Raji (cell line): ENCODE results near the gene ELL.

ENCODE experiments used
- POLR2A ChIP-seq: IDR thresholded peaks from 2 replicates; pipeline ENCODE4 v1.6.1; 2011; ENCODE audit warnings: low read depth, low read length, control low read depth; ENCODE audit not compliant: insufficient read depth

Gene ELL

GRCh38 chr19:18501351-18501750 lies 20.5 kb downstream of the ELL start:
- no peak for TF ChIP-seq POLR2A

- no peak for TF ChIP-seq POLR2A
Measured at GRCh38 chr19:18500799-18501198, 21.1 kb downstream of the ELL start.

GRCh38 chr19:18500376-18500775 lies 21.5 kb downstream of the ELL start:
- no peak for TF ChIP-seq POLR2A

- TF ChIP-seq POLR2A = no peak
Measured at GRCh38 chr19:18499055-18499775, 22.7 kb downstream of the ELL start.

- TF ChIP-seq POLR2A = no peak
Measured at GRCh38 chr19:18496980-18497256, 25.0 kb downstream of the ELL start.

GRCh38 chr19:18496167-18496979 lies 25.5 kb downstream of the ELL start:
- TF ChIP-seq POLR2A = no peak

GRCh38 chr19:18495204-18495911 lies 26.5 kb downstream of the ELL start:
- TF ChIP-seq POLR2A = no peak

- TF ChIP-seq POLR2A = no peak
Measured at GRCh38 chr19:18494267-18494607, 27.6 kb downstream of the ELL start.

- no peak for TF ChIP-seq POLR2A
Measured at GRCh38 chr19:18493440-18494266, 28.2 kb downstream of the ELL start.

GRCh38 chr19:18491995-18492953 lies 29.6 kb downstream of the ELL start:
- TF ChIP-seq POLR2A = no peak

- TF ChIP-seq POLR2A = no peak
Measured at GRCh38 chr19:18490728-18491127, 31.1 kb downstream of the ELL start.

GRCh38 chr19:18489627-18490184 lies 32.2 kb downstream of the ELL start:
- no peak for TF ChIP-seq POLR2A

GRCh38 chr19:18488838-18489626 lies 32.8 kb downstream of the ELL start:
- TF ChIP-seq POLR2A = no peak
